DOHH2 (cell line): Measurements from ENCODE around the gene VSIG2.

Source experiments
- H3F3A ChIP-seq: fragments of 200-600 bp; sonication (generic), shearing (Covaris generic); 2 replicates; pipeline ENCODE4 v1.6.0; 2016; ENCODE audit warnings: antibody characterized with exemption, mild to moderate bottlenecking; ENCODE audit not compliant: control insufficient read depth, insufficient read depth
- H3K27ac ChIP-seq: fragments of 200-600 bp; sonication (generic); 2 replicates; pipeline ENCODE4 v1.5.1; 2014; ENCODE audit warnings: low read depth, mild to moderate bottlenecking, low read length, moderate library complexity
- H3K27me3 ChIP-seq: fragments of 200-600 bp; sonication (generic); 2 replicates; pipeline ENCODE4 v1.6.1; 2014; ENCODE audit warnings: mild to moderate bottlenecking, low read length, mixed read lengths; ENCODE audit not compliant: control insufficient read depth
- H3K36me3 ChIP-seq: fragments of 200-600 bp; sonication (generic); 2 replicates; pipeline ENCODE4 v1.6.1; 2014; ENCODE audit warnings: mild to moderate bottlenecking, low read length, moderate library complexity, mixed read lengths; ENCODE audit not compliant: control insufficient read depth
- H3K4me1 ChIP-seq: fragments of 200-600 bp; sonication (generic); 2 replicates; pipeline ENCODE4 v1.6.1; 2014; ENCODE audit warnings: mild to moderate bottlenecking, low read length, mixed read lengths; ENCODE audit not compliant: control insufficient read depth
- H3K4me2 ChIP-seq: fragments of 200-600 bp; sonication (generic); 2 replicates; pipeline ENCODE4 v1.6.0; 2014; ENCODE audit warnings: mild to moderate bottlenecking, low read length, moderate library complexity
- H3K4me3 ChIP-seq: fragments of 200-600 bp; sonication (generic); 2 replicates; pipeline ENCODE4 v1.5.1; 2014; ENCODE audit warnings: mild to moderate bottlenecking, low read length, mixed read lengths
- H3K79me2 ChIP-seq: fragments of 200-600 bp; sonication (generic); 2 replicates; pipeline ENCODE4 v1.6.1; 2014; ENCODE audit warnings: mild to moderate bottlenecking, low read length, mixed read lengths; ENCODE audit not compliant: control insufficient read depth
- H3K9me2 ChIP-seq: fragments of 200-600 bp; sonication (generic); replicated peaks from 2 replicates; pipeline ENCODE4 v1.6.1; 2014; ENCODE audit warnings: mild to moderate bottlenecking, low read length, mixed read lengths; ENCODE audit not compliant: control insufficient read depth
- H3K9me3 ChIP-seq: fragments of 200-600 bp; sonication (generic); 2 replicates; pipeline ENCODE4 v1.6.1; 2014; ENCODE audit warnings: antibody characterized with exemption, low read length, mixed read lengths; ENCODE audit not compliant: control insufficient read depth, insufficient read depth
- H4K20me1 ChIP-seq: fragments of 200-600 bp; sonication (generic); 2 replicates; pipeline ENCODE4 v1.6.0; 2014; ENCODE audit warnings: low read depth, mild to moderate bottlenecking, antibody characterized with exemption, low read length, moderate library complexity; ENCODE audit not compliant: control insufficient read depth, insufficient read depth
- CTCF ChIP-seq: fragments of 200-600 bp; sonication (generic); IDR thresholded peaks from one replicate; pipeline ENCODE4 v1.5.1; 2014; ENCODE audit warnings: antibody characterized with exemption, mild to moderate bottlenecking, low read depth, low read length; ENCODE audit not compliant: poor library complexity, severe bottlenecking
- EZH2phosphoT487 ChIP-seq: fragments of 200-600 bp; sonication (generic); IDR thresholded peaks from 2 replicates; pipeline ENCODE4 v1.6.1; 2017; ENCODE audit warnings: borderline replicate concordance, mild to moderate bottlenecking, antibody characterized with exemption, low read length, moderate library complexity, mixed read lengths

Gene VSIG2

DNA sequence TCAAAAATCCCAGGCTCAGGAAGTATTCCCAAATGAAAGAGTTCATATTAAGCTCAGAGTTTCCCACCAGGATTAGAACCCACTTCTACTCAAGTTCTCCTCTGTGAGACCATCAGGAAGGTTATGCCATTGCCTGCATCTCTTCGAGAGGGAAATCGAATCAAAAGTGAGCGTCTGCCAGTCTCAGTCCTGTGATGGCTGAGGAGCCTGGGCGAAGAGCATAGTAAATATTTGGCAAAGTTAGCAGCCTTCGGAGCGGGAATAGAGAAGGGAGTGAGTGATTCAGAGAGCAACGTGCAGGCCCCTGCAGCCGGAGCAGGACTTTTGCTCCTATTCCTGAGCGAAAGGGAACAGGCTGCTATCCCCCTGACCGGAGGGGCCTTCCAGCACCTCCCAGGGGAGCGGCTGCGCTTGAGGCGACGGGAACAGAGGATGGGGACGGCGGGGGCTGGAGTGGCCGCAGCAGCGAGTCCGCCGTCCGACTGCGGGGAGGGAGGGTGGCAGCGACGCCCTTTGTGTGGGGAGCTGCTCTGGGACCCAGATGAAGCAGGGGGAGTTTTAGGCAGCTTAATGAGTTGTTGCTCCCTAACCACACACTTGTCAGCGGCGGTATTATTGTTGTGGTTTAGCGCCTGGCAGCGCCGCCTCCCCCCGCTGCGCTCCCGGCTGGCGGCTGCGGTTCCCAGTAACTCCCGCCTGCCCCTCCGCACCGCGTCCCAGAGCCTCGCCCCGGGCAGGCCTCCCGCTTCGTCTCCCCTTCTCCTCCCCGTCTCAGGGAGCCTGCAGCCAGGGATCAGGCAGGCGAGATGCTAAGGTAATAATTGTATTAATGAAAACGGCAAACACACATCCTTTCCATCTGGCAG, 34.0 kb downstream of the VSIG2 start:
- Histone ChIP-seq H3K27me3 (peaks cover 34% of the 10 kb centered on the region), H3K36me3 (no peaks in the 10 kb centered on the region)

DNA sequence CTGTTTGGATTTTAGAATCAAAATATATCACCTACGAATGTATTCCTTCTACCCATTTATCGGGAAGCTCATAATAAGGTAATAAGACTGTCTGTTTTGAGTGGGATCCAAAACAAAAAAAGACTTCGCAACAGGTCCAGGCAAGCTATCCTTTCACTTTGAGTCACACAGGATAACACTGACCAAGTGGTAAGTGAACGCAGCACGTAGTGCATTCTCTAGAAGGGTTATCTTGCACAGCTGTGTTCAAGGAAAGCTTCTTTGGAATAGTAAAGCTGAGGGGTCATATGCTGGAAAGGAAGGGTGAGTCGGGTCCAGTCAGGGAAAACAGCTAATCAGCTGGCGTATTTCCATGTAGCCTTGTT, 34.7 kb downstream of the VSIG2 start:
- Histone ChIP-seq H3K27me3 (peaks cover 34% of the 10 kb centered on the region), H3K9me2 (no peaks in the 10 kb centered on the region), H3K4me1 (peaks cover 20% of the 10 kb centered on the region), H4K20me1 (no peaks in the 10 kb centered on the region), H3K27ac (no peak overlapping the region), H3K4me3 (no peak overlapping the region), H3K36me3 (no peaks in the 10 kb centered on the region), H3K9me3 (no peaks in the 10 kb centered on the region), H3F3A (no peaks in the 10 kb centered on the region), H3K4me2 (no peak overlapping the region), H3K79me2 (no peaks in the 10 kb centered on the region)
- TF ChIP-seq CTCF, result no peak
- TF ChIP-seq EZH2phosphoT487, result no peak

More for the DNA sequence above, 34.0 kb downstream of the VSIG2 start:
- Histone ChIP-seq H3K4me3 (no peak overlapping the region; the same call in 1 of the 2 replicates), H3K79me2 (no peaks in the 10 kb centered on the region), H4K20me1 (no peaks in the 10 kb centered on the region), H3K4me1 (peaks cover 26% of the 10 kb centered on the region), H3K9me3 (no peaks in the 10 kb centered on the region), H3K27ac (no peak overlapping the region), H3K9me2 (no peaks in the 10 kb centered on the region), H3K4me2 (peak overlapping the region; percentile 33; the same call in 1 of the 2 replicates), H3F3A (no peaks in the 10 kb centered on the region)
- TF ChIP-seq CTCF (no peak), EZH2phosphoT487 (peak; percentile 60; the same call in 1 of the 2 replicates)

- no peaks in the 10 kb centered on the region for H3K36me3 ChIP-seq
- TF ChIP-seq CTCF (no peak), EZH2phosphoT487 (no peak)
- no peak overlapping the region for H3K4me2 ChIP-seq
- no peaks in the 10 kb centered on the region for H3K9me3 ChIP-seq
- H3K4me3 ChIP-seq, result no peak overlapping the region
- H3K27ac ChIP-seq, result no peak overlapping the region
- H3K4me1 ChIP-seq, result peaks cover 11% of the 10 kb centered on the region
- H3F3A ChIP-seq, result no peaks in the 10 kb centered on the region
- H4K20me1 ChIP-seq, result no peaks in the 10 kb centered on the region
- no peaks in the 10 kb centered on the region for H3K79me2 ChIP-seq
- H3K27me3 ChIP-seq, result peaks cover 34% of the 10 kb centered on the region
- no peaks in the 10 kb centered on the region for H3K9me2 ChIP-seq
These were observed 35.5 kb downstream of the VSIG2 start for GRCh38 chr11:124716591-124716990.
